ENCODE results near the gene NLRP11. TPM values are rescaled to one million over a fixed set of nuclear protein-coding genes. Genes with fewer than 3 reads are reported as not detected.

The NLRP11 gene
- not detected in 2 replicates for total RNA-seq

GRCh38 chr19:55831846-55832245 is at the start of gene NLRP11:
NLRP11 (minus strand) TSS chr19:55831999; CDS start chr19:55818174, 13,825 bp downstream.

GRCh38 chr19:55836340-55836739 is 4.5 kb upstream of the NLRP11 start, which contains the start of gene NLRP4:
NLRP4 (plus strand) TSS chr19:55836540; CDS start chr19:55852081, 15,541 bp downstream.

GRCh38 chr19:55768818-55769217 is 63.0 kb downstream of the NLRP11 start, which contains the start of gene RFPL4AL1:
RFPL4AL1 (plus strand) TSS chr19:55769118; CDS start chr19:55771805, 2,687 bp downstream.

GRCh38 chr19:55758797-55759196 is 73.0 kb downstream of the NLRP11 start, which contains the start of gene RFPL4A:
RFPL4A (plus strand) TSS chr19:55759097; CDS start chr19:55761801, 2,704 bp downstream.

GRCh38 chr19:55738302-55738701 is 93.5 kb downstream of the NLRP11 start, which contains the start of gene NLRP9:
NLRP9 (minus strand) TSS chr19:55738402; CDS start chr19:55738374, 28 bp downstream.

Other genes starting within 250 kb of the NLRP11 start
- gene FIZ1, start 232.5 kb downstream of the NLRP11 start, total RNA-seq = 4.8 and 6.1 TPM in 2 replicates
- 25.6 and 46.4 TPM in 2 replicates for gene ZNF524, start 231.7 kb downstream of the NLRP11 start, total RNA-seq
- 4.6 and 4.9 TPM in 2 replicates for gene ZNF865, start 226.4 kb downstream of the NLRP11 start, total RNA-seq
- gene ZNF784, start 207.4 kb downstream of the NLRP11 start, total RNA-seq = 4.7 and 5.2 TPM in 2 replicates
- gene ZNF580, start 191.0 kb downstream of the NLRP11 start, total RNA-seq = 27.0 and 32.3 TPM in 2 replicates
- 29.1 and 59.8 TPM in 2 replicates for gene ZNF581, start 188.3 kb downstream of the NLRP11 start, total RNA-seq
- gene CCDC106, start 183.8 kb downstream of the NLRP11 start, total RNA-seq = 19.0 and 19.8 TPM in 2 replicates
- gene U2AF2, start 177.0 kb downstream of the NLRP11 start, total RNA-seq = 82.9 and 105 TPM in 2 replicates
- gene EPN1, start 156.8 kb downstream of the NLRP11 start, total RNA-seq = 119 and 121 TPM in 2 replicates
- not detected in 2 replicates for gene NLRP9, start 93.6 kb downstream of the NLRP11 start, total RNA-seq
- not detected in 2 replicates for gene RFPL4A, start 72.9 kb downstream of the NLRP11 start, total RNA-seq
- not detected in 2 replicates for gene RFPL4AL1, start 62.9 kb downstream of the NLRP11 start, total RNA-seq
- gene NLRP4, start 4.5 kb upstream of the NLRP11 start, total RNA-seq = not detected in 2 replicates
- gene NLRP13, start 100.3 kb upstream of the NLRP11 start, total RNA-seq = not detected in 2 replicates
- not detected in 2 replicates for gene NLRP8, start 115.8 kb upstream of the NLRP11 start, total RNA-seq
- gene NLRP5, start 154.8 kb upstream of the NLRP11 start, total RNA-seq = not detected in 2 replicates